ENCODE measurements around the gene KY.

- TF ChIP-seq CTCF (IDR thresholded peaks at IDR 0.05; ENCODE audit: low read depth, low read length, poor library complexity, severe bottlenecking) (no peak), EZH2phosphoT487 (IDR thresholded peaks at IDR 0.05; ENCODE audit: borderline replicate concordance, low read length) (no peak)
These were observed 5.5 kb upstream of the KY start for GRCh38 chr3:134656211-134656800.

Data from DOHH2 (cell line).